ENCODE measurements around the gene SSRP1.

DNA sequence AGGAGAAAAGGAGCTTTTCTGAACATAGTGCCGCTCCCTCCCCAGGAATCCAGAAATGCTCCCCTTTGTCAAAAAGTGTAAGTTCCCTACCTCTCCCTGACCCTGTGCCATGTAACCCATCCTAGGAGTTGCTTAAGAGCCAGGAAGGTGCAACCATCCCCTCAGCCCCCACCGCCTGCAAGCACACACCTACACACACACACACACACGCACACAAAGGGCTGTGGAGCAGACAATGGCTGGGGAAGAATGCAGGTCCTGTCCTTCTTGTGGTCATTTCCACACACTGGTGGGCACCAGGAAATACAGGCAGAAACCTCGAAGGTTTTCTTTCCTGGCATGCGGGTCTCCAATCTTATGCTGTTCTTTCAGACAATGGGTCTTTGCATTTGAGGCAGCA, 3.6 kb upstream of the SSRP1 start:
- TF ChIP-seq CTCF (IDR thresholded peaks at IDR 0.05) = no peak
- no peak for TF ChIP-seq EZH2 (IDR thresholded peaks at IDR 0.05)
- TF ChIP-seq EZH2phosphoT487 (IDR thresholded peaks at IDR 0.05) = no peak
